Naive B cell (primary cell): Measurements from ENCODE around the gene PTCD1. TPM values are rescaled to one million over a fixed set of nuclear protein-coding genes. Genes with fewer than 3 reads are reported as not detected.

ENCODE experiments used
- ATAC-seq, 2 donors: fragments of 150-1000 bp; cut with Tn5 transposase; 2 replicates each; pipeline ENCODE4 v1.10.0; 2021; ENCODE audit warnings: low read depth in 2 of 2, mild to moderate bottlenecking in 2 of 2, moderate library complexity in 2 of 2
- DNase-seq: peaks from one replicate; pipeline ENCODE4 v3.0.0; 2022
- H3K27ac Mint-ChIP-seq, 6 donors: one replicate each; pipeline ENCODE4 v1.8.0; 2020 to 2022; ENCODE audit warnings: mild to moderate bottlenecking in 6 of 6, mixed read lengths in 6 of 6, moderate library complexity in 5 of 6, inconsistent platforms in 2 of 6
- H3K27me3 Mint-ChIP-seq, 3 donors: one replicate each; pipeline ENCODE4 v1.8.0; 2021 to 2022; ENCODE audit warnings: mixed read lengths in 3 of 3, mild to moderate bottlenecking in 1 of 3
- H3K36me3 Mint-ChIP-seq, 2 donors: one replicate each; pipeline ENCODE4 v1.8.0; 2020 to 2022; ENCODE audit warnings: mixed read lengths in 2 of 2, inconsistent platforms in 1 of 2, mild to moderate bottlenecking in 1 of 2
- H3K4me1 Mint-ChIP-seq, 3 donors: one replicate each; pipeline ENCODE4 v1.8.0; 2020 to 2022; ENCODE audit warnings: mixed read lengths in 3 of 3, inconsistent platforms in 1 of 3, mild to moderate bottlenecking in 1 of 3, moderate library complexity in 1 of 3
- H3K4me3 Mint-ChIP-seq, 8 donors: one replicate each; pipeline ENCODE4 v1.8.0; 2020 to 2022; ENCODE audit warnings: mild to moderate bottlenecking in 8 of 8, mixed read lengths in 8 of 8, moderate library complexity in 8 of 8, inconsistent platforms in 2 of 8
- H3K9me3 Mint-ChIP-seq, 7 donors: one replicate each; pipeline ENCODE4 v1.8.0; 2020 to 2022; ENCODE audit warnings: mixed read lengths in 7 of 7, mild to moderate bottlenecking in 5 of 7, inconsistent platforms in 2 of 7, moderate library complexity in 1 of 7
- polyA plus RNA-seq, 6 donors: library from polyadenylated mRNA; unstranded; fragments of 300-500 nt; fragmentation: Illumina TruSeq; gene quantifications; one replicate each; pipeline ENCODE4 v1.2.3, GENCODE V29; 2021; ENCODE audit warnings: low read depth in 6 of 6

The PTCD1 gene
- polyA plus RNA-seq, 6 donors from 2014 or later = 2.3 to 6.3 (median 3.5) TPM

DNA sequence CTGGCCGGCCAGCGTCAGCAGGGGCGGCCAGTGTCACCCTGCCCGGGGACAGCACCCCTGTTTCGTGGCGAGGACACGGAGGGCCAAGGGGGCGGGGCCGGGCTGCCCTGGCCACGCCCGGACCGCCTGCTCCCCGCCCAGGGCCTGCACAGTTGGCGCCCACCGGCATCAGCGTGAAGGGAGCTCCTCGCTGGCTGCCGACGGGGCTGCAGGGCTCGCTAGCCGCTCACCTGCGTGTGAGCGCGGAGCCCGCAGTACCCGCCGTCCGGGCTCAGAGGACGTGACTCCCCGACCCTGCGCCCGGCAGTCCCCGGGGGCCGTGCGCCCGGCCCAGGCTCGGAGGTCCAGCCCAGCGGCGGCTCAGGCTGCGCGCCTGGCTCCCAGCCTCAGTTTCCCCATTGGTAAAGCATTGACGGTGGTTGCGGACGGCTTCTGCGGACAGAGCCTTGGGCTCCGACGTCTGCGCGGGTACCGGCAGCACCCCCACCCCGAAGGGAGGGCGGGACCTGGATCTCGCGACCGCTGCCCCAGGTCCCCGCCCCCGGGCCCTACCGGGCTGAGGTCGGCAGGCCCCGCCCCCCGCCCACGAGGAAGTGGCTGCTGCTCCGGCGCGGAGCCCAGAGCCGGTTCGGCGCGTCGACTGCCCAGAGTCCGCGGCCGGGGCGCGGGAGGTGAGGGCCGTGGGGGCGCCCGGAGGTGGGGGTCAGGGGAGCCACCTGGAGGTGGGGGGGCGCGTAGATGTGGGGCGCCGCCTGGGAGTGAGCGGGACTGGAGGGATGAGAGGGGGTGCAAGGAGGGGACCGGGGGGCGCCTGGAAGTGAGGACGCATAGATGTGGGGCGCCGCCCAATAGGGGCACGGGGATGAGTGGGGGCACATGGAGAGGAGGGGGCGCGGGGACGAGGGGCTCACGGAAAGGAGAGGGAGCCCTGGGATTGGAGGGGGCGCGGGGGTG lies 64.2 kb downstream of the PTCD1 start, which contains the start of gene ARPC1B:
ARPC1B (plus strand) TSS at position 620 of the 954 bp plus-strand sequence. CDS start 10,985 bp downstream, outside the sequence.
- no peaks in the 10 kb centered on the region for H3K9me3 Mint-ChIP-seq
- H3K4me1 Mint-ChIP-seq = peaks cover 13 to 43% (median 30%) of the 10 kb centered on the region in 3 donors
- ATAC-seq (peak; percentile 79 to 80), DNase-seq (peak; percentile 80)
- no peaks in the 10 kb centered on the region for H3K27me3 Mint-ChIP-seq
- H3K27ac Mint-ChIP-seq = peak within 1 kb of the TSS; percentile 33 to 94 (median 78)
- peaks cover 0 to 5% of the 10 kb centered on the region in 2 donors for H3K36me3 Mint-ChIP-seq
- H3K4me3 Mint-ChIP-seq = peak within 1 kb of the TSS; percentile 78 to 93 (median 82)

DNA sequence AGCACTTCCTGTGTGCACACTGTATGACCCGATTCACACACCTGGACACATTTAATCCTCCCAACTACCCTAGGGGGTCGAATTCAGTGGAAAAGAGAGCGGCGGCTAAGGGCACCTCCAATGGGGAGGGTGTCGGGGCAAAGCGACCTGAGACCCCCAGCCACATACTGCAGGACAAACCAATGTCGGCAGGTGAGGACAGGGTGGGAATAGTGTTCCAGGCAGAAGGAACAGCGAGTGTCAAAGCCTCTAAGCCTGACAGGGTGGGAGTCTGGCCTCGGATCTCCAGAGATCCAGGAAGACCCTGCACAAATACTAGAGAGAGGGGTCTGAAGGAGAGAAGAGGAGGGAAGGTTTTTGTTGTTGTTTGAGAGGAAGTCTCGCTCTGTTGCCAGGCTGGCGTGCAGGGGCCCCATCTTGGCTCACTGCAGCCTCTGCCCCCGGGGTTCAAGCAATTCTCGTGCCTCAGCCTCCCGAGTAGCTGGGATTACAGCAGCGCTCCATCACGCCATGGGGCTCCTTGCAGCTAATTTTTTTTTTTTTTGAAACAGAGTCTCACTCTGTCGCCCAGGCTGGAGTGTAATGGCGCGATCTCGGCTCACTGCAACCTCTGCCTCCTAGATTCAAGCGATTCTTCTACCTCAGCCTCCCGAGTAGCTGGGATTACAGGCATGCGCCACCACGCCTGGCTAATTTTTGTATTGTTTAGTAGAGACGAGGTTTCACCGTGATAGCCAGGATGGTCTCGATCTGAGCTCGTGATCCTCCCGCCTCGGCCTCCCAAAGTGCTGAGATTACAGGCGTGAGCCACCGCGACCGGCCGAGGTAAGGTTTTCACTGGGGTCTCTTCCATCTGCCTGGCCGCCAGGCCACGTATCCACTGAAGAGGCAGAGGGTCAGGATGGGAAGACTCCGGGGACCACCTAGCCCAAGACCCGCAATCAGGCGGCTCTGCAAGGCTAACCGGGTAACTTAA lies 65.2 kb downstream of the PTCD1 start:
- ATAC-seq = no peak
- Mint-ChIP-seq H3K27me3 (no peaks in the 10 kb centered on the region), H3K36me3 (no peaks in the 10 kb centered on the region), H3K9me3 (no peaks in the 10 kb centered on the region), H3K4me3 (peak overlapping the region; percentile 78 to 91 (median 82)), H3K27ac (peak overlapping the region in 5 of 6 donors; percentile 51 to 87 (median 79)), H3K4me1 (peaks cover 8 to 35% (median 23%) of the 10 kb centered on the region in 3 donors)
- no peak for DNase-seq

DNA sequence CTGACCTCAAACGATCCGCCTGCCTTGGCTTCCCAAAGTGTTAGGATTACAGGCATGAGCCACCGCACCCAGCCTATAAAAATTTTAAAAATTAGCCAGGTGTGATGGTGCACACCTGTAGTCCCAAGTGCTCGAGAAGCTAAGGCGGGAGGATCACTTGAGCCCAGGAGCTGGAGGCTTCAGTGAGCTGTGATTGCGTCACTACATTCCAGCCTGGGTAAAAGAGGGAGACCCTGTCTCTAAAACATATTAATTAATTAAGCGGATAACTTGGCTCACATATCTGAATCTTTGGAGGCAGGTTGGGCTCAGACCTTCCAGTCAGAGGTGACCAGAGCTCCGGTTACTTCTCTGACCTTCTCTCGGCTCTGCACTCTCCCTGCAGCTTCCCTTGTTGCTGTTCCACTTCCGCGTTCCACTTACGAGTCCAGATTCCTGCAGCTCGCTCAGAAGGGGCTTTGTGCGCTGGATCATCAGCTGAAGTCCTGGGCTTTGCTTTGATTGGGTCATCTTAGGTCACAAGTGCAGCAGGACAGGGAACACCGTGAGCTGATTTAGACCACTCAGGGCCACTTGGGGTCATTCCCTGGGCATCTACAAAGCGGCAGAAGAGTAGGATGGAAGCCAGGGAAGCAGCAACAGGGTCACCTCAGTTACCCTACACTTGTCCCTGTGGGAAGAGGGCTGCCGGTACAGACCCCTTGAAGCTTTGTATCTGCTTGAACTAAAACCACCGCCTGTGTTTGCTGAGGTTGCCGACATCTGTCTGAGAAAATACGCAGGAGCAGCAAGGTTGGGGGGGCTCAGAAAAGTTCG lies 66.1 kb downstream of the PTCD1 start:
- Mint-ChIP-seq H3K27me3 (no peaks in the 10 kb centered on the region), H3K4me3 (peak overlapping the region in 7 of 8 donors; percentile 76 to 88 (median 82)), H3K27ac (peak overlapping the region in 2 of 6 donors; percentile 51 to 87), H3K36me3 (no peaks in the 10 kb centered on the region), H3K9me3 (no peaks in the 10 kb centered on the region), H3K4me1 (peaks cover 5 to 26% (median 14%) of the 10 kb centered on the region in 3 donors)
- ATAC-seq (no peak), DNase-seq (no peak)

DNA sequence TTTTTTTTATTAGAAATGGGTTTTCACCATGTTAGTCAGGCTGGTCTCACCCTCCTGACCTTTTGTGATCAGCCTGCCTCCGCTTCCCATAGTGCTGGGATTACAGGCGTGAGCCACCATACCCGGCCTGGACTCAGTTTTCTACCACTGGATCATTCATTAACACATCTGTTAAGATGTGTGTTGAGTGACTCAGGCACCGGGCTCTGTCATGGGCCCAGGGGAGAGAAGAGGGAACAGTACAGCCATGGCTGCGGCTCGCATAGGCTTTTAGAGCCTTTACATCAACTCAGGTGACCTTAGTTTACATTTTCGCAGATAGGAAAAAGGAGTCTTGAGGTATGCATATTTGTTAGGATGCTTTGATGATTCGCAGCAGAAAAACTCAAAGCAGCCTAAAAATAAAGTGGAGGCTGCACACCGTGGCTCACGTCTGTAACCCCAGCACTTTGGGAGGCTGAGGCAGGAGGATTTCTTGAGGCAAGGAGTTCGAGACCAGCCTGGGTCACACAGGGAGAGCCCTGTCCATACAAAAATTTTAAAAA lies 67.2 kb downstream of the PTCD1 start:
- ATAC-seq = no peak
- Mint-ChIP-seq H3K27me3 (no peaks in the 10 kb centered on the region), H3K4me1 (peaks cover 4 to 16% (median 4%) of the 10 kb centered on the region in 3 donors), H3K4me3 (peak overlapping the region in 3 of 8 donors; percentile 56 to 82 (median 72)), H3K27ac (no peak overlapping the region), H3K9me3 (no peaks in the 10 kb centered on the region), H3K36me3 (no peaks in the 10 kb centered on the region)
- DNase-seq = no peak

DNA sequence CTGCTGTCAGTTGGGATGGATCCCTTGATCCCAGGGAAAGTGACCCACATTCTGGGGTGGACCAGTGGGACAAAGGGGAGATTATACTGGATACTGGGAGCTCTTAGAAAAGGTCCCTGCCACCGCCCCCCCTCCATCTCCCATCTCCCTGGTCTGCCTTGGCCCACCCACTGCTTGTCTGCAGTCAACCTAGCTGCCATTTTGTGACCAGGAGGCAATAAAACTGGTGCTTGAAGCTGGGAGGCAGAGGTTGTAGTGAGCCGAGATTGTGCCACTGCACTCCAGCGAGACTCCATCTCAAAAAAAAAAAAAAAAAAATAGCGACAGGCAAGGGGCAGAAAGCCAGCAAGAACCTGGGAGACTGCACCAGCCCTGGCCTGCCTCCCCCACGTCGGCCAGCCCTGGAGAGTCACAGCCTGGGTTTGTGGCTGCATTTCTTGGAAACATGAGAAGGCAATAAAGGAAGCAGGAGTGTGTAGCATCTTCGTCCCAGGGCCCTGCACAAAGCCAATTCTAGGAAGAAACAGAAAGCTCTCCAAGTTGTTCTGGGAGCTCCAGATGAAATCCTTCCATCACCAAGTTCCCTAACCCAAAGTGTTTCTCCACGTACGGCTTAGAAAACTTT lies 68.7 kb downstream of the PTCD1 start:
- peaks cover 4 to 15% (median 10%) of the 10 kb centered on the region in 3 donors for H3K4me1 Mint-ChIP-seq
- H3K27me3 Mint-ChIP-seq = no peaks in the 10 kb centered on the region
- peak overlapping the region in 1 of 8 donors; percentile 18 for H3K4me3 Mint-ChIP-seq
- H3K27ac Mint-ChIP-seq = no peak overlapping the region
- no peaks in the 10 kb centered on the region for H3K9me3 Mint-ChIP-seq
- H3K36me3 Mint-ChIP-seq = no peaks in the 10 kb centered on the region
- DNase-seq = no peak
- ATAC-seq = no peak

DNA sequence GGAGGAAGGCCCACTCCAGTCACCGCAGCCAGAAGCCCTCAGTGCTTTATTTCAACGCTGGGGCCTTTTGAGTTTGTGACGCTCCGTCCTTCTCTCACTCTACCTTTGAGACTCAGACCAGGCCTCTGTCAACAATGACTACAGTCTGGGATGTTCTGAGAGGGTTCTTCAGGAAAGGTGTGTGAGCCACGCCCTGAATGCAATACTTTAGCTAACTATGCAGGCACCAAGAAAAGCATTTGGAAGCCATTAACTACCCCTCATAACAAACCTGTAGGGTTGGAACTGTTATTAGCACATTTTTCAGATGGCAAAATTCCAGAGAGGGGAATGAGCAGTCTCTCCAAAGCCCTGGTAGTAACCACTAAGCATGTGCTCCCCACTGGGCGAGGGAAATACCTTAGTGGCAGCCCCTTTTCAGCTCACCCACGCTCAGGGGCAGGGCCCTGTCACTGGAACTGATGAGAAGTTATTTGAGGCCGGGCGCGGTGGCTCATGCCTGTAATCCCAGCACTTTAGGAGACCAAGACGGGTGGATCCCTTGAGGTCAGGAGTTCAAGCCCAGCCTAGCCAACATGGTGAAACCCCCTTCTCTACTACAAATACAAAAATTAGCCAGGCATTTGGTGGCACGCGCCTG lies 69.7 kb downstream of the PTCD1 start:
- no peak for DNase-seq
- peak overlapping the region in 1 of 8 donors; percentile 18 for H3K4me3 Mint-ChIP-seq
- peaks cover 4 to 17% (median 10%) of the 10 kb centered on the region in 3 donors for H3K4me1 Mint-ChIP-seq
- no peaks in the 10 kb centered on the region for H3K36me3 Mint-ChIP-seq
- peak overlapping the region in 4 of 6 donors; percentile 38 to 76 (median 50) for H3K27ac Mint-ChIP-seq
- no peaks in the 10 kb centered on the region for H3K27me3 Mint-ChIP-seq
- no peak for ATAC-seq
- H3K9me3 Mint-ChIP-seq = no peaks in the 10 kb centered on the region

Other genes starting within 250 kb of the PTCD1 start
- not detected for gene KPNA7, start 230.7 kb downstream of the PTCD1 start, polyA plus RNA-seq
- gene MYH16, start 166.0 kb downstream of the PTCD1 start, polyA plus RNA-seq = not detected
- 100 to 1,000 TPM in 2 of 6 donors, 10 to 100 TPM in 4; 49.5 to 109 (median 91.8) TPM for gene ARPC1A, start 112.9 kb downstream of the PTCD1 start, polyA plus RNA-seq
- 100 to 1,000 TPM; 434 to 595 (median 483) TPM for gene ARPC1B, start 64.1 kb downstream of the PTCD1 start, polyA plus RNA-seq
- 10 to 100 TPM; 23.3 to 28.5 (median 25.7) TPM for gene PDAP1, start 30.2 kb downstream of the PTCD1 start, polyA plus RNA-seq
- 100 to 1,000 TPM; 129 to 201 (median 182) TPM for gene BUD31, start 29.8 kb downstream of the PTCD1 start, polyA plus RNA-seq
- 10 to 100 TPM; 21.5 to 51.4 (median 24.5) TPM for gene CPSF4, start 145 bp upstream of the PTCD1 start, polyA plus RNA-seq
- 100 to 1,000 TPM; 341 to 412 (median 366) TPM for gene ATP5MF, start 27.4 kb upstream of the PTCD1 start, polyA plus RNA-seq
- 1 to 10 TPM; 6.3 to 9.4 (median 7.0) TPM for gene ZNF789, start 34.1 kb upstream of the PTCD1 start, polyA plus RNA-seq
- gene ZNF394, start 61.5 kb upstream of the PTCD1 start, polyA plus RNA-seq = 10 to 100 TPM; 47.3 to 71.6 (median 64.5) TPM
- 1 to 10 TPM; 2.8 to 8.1 (median 4.2) TPM for gene ZKSCAN5, start 65.9 kb upstream of the PTCD1 start, polyA plus RNA-seq
- 1 to 10 TPM; 3.5 to 6.4 (median 5.3) TPM for gene FAM200A, start 113.3 kb upstream of the PTCD1 start, polyA plus RNA-seq
- gene ZNF655, start 119.8 kb upstream of the PTCD1 start, polyA plus RNA-seq = 10 to 100 TPM; 55.4 to 90.0 (median 68.5) TPM
- 1 to 10 TPM in 5 of 6 donors, not detected in 1; 1.1 to 2.7 (median 1.3) TPM for gene TMEM225B, start 159.5 kb upstream of the PTCD1 start, polyA plus RNA-seq
- gene ZSCAN25, start 178.1 kb upstream of the PTCD1 start, polyA plus RNA-seq = 10 to 100 TPM in 5 of 6 donors, 1 to 10 TPM in 1; 8.8 to 19.0 (median 12.1) TPM
- under 1 TPM in 2 of 6 donors, not detected in 4; 0.40 to 0.52 TPM for gene CYP3A5, start 241.2 kb upstream of the PTCD1 start, polyA plus RNA-seq